ENCODE measurements around the gene SLMAP.

SLMAP gene

DNA sequence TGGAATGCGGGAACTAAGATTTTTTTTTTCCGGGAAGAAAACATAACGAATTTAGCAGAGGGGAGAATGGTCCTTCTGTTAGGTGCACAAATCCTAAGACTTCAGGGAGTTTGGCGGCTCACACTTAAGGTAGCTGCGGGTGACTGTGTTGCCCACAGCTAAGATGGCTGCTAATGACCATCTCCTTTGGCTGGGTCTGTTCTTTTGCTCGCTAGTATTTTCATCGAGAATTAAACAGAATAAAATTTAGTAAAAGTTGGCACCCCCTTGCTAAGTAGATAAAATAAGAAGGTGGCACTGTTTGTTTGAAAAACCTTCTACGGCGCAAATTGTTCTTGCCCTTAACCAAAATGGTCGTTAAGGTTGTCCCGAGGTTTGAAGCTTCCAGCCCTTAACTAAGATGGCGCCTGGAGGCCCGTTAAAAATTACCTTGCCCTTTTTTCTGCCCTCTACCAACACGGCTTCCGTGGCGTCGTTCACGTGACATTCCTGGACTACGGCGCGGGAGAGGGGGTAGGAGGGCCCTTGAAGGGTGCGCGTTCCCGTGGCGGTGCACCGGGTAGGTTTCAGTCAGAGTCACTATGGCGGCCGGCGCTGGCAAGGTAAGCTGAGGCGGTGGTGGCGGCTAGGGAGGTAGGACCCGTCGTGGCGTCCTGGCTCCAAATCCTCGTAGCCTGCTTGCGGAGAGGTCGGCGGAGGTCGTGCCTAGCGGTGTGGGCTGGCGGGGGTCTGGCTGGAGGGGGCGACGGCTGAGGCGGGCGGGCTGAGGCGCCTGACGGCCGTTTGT is at the start of gene SLMAP:
Gene SLMAP (plus strand): TSS at position 569 of the 787 bp plus-strand sequence. CDS start 1,343 bp downstream, outside the sequence.
- peak; percentile 96 for DNase-seq (ENCODE audit: low spot score)

DNA sequence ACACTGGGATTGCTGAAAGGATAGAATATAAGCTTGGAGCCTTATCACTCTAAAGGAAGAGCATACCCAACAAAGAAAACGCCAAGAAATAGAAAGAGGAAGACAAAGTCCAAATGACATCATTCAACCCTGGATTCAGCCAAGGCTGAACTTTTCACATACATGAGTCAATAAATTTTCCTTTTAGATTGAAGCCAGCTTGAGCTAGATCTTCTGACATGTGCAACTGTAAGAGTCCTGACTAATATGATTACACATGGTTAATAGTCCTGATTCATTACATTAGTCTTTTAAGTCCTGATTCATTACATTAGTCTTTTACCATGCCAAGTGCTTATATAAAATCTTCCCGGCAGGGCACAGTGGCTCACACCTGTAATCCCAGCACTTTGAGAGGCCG is 49.6 kb upstream of the SLMAP start:
- DNase-seq (ENCODE audit: low spot score) = no peak

GRCh38 chr3:57709031-57709430 is 47.1 kb upstream of the SLMAP start:
- no peak for DNase-seq (ENCODE audit: low spot score)

DNA sequence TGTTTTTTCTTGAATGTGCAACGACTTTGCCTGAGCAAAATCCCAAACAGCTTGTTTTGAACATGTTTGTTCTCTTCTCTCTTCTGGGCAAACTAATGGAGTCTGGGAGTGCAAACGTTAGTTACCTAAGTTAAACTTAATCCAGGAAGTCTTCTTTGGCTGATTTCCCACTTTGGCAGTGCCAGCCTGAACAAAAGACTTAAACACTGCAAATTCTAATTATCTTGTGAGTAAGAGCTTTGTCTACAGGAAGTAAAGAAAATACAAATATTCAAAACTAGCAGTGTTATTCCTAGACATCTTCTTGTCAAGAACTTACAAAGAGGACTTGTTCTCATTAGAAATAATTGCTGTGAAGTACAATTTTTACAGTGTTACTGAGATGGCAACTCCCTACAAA is 46.5 kb upstream of the SLMAP start:
- DNase-seq (ENCODE audit: low spot score) = no peak

- DNase-seq (ENCODE audit: low spot score) = no peak
Observed at GRCh38 chr3:57715686-57716085, 40.4 kb upstream of the SLMAP start.

GRCh38 chr3:57717205-57717868 is 38.8 kb upstream of the SLMAP start:
- DNase-seq (ENCODE audit: low spot score) = no peak

GRCh38 chr3:57718118-57718517 is 38.0 kb upstream of the SLMAP start:
- no peak for DNase-seq (ENCODE audit: low spot score)

- DNase-seq (ENCODE audit: low spot score) = no peak
Observed at GRCh38 chr3:57726397-57726796, 29.7 kb upstream of the SLMAP start.

DNA sequence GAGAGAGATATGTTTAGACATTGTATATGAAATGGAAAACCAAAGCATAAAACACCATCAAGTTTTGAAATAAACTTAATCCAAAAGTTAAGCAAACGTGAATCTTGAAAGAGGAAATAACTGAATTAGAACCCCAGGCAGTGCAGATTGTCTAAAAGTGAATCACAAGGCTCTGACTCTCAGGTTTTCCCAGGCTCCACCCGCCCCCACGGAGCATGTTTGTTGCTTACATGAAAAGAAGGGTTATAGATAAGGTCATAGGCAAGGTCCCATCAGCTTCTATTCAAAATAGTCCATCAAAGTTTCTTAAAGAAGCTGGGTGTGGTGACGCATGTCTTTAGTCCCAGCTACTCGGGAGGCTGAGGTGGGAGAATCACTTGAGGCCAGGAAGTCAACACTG is 29.0 kb upstream of the SLMAP start:
- DNase-seq (ENCODE audit: low spot score) = no peak

- DNase-seq (ENCODE audit: low spot score) = no peak
Observed at GRCh38 chr3:57729334-57730045, 26.6 kb upstream of the SLMAP start.

DNA sequence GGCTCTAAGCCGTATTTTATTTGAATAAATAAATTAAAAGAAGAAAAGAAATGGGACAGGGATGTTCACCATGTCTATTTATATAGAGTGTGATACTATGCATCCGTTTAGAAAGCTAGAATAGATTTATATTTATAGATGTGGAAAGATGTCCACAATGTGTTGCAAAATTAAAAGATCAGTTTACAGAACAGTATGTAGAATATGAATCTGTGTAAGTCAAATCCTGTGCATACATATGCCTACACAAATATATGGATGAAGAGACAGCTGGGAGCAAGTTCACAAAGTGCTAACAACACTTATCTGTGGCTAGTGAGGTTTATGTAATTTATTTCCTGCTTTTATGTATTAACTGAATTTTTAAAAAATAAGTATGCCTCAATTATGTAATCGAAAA is 25.4 kb upstream of the SLMAP start:
- DNase-seq (ENCODE audit: low spot score) = no peak

DNA sequence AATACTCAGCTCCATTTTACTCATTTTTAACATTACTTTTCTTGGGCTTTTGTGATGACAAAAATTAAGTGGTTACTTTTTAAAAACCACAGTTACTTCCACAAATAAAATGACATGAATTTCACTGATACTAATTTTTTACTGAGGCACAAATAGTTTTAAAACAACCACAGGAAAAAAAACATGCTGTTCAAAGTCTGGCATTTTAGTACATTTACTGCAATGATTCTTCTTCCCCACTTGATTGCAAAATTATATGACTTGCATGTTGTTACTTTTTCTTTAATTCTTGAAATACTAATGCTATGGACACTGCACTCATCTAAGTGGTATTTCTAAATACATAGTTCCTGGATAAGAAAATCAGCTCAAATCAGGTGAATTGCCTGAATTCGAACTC is 24.8 kb upstream of the SLMAP start:
- DNase-seq (ENCODE audit: low spot score) = no peak

DNA sequence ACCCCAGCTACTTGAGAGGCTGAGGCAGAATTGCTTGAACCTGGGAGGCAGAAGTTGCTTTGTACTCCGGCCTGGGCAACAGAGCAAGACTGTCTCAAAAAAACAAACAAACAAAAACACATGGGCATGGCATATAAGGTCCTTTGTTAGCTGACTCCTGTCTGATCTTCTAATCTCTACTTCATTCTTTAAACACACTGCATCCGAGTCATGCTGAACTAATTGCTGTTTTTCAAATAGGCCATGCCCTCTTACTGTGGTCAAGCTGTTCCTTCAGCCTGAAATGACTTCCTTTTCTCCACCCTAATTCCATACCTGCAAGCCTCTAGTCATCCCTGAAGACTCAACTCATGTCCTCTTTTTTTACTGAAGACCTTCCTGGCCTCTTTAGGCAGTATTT is 22.3 kb upstream of the SLMAP start:
- DNase-seq (ENCODE audit: low spot score) = no peak

DNA sequence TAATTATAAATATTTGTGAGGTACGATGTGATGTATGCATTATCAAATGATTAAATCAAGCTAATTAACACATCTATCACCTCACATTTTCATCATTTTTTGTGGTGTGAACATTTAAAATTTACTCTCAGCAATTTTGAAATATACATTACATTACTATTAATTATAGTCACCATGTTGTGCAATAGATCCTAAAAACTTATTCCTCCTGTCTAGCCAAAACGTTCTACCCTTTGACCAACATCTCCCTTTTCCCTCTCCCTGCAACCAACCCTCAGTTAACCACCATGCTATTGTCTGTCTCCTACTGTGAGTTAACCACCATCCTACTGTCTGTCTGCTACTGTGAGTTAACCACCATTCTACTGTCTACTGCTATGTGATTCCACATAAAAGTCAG is 20.7 kb upstream of the SLMAP start:
- DNase-seq (ENCODE audit: low spot score) = no peak

- no peak for DNase-seq (ENCODE audit: low spot score)
Observed at GRCh38 chr3:57737840-57738239, 18.3 kb upstream of the SLMAP start.

DNA sequence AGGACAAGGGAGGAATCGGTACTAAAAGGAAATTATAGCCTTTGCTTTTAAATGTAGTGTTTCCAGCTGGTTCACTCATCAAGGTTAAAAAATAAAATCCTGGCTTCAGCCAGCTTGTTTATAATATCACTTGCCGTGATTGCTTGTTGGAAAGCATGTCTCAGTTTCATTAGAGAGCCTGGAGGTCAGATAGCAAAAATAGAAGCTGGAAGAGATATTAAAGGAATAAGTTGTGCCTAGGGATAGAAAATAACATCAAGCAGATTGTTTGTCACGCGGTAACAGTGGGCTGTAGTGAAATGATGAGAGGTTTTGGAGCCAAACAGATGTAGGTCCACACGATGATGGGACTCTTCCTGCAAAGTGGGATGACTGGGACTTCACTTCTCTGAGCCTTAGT is 17.7 kb upstream of the SLMAP start:
- DNase-seq (ENCODE audit: low spot score) = no peak

GRCh38 chr3:57740027-57740426 is 16.1 kb upstream of the SLMAP start:
- no peak for DNase-seq (ENCODE audit: low spot score)

GRCh38 chr3:57743496-57743895 is 12.6 kb upstream of the SLMAP start:
- no peak for DNase-seq (ENCODE audit: low spot score)

- DNase-seq (ENCODE audit: low spot score) = no peak
Observed at GRCh38 chr3:57745101-57745500, 11.0 kb upstream of the SLMAP start.

DNA sequence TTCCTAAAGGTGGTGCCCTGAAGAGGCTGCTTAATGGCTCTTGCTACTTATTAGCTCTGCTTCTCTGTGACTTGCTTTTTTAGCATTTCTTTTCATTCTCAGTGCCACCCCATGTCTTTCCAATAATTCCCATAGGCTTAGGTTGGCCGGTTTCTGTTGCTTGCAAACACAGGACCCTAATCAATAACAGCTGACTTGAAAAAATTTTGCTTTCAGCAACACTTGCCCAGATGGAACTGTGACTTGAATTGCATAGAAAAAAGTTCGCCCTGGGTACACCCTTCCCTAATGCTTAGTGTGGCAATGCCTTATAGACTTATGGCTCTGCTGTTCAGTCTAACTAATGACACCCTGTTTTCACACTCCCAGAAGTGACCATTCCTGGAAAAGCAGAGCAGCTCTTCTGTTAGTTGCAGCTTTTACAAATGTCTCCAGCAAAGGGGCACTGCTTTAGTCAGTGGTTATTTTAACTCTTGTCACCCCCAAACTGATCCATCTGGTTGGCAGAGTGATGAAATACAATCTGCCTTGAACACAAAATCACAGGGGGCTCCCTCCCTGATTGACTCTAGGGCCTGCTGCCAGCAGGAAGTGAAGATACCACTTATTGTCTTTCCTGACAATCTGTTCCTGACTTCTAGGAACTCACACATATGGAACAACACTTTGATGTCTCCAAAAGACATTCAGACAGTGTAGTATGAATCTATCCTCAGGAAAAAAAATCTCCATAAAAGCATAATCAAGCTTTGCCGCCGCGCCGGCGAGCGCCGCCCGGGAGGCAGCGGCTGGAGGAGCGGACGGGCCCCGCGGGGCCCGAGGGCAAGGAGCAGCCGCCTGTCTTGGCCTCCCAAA is 9.7 kb upstream of the SLMAP start:
- no peak for DNase-seq (ENCODE audit: low spot score)

DNA sequence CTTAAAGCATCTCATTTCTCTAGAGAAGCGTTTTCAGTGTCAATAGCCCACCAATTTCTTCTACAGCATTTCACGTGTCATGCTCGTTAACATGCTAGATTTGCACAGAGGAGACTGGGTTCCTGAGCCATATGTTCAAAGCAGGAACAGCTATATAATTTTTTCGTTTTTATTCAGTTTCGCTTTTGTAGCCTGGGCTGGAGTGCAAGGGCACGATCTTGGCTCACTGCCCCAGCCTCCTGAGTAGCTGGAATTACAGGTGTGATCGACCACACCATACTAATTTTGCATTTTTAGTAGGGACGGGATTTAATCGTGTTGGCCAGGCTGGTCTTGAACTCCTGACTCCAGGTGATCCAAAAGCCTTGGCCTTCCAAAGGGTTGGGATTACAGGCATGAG is 6.6 kb upstream of the SLMAP start:
- DNase-seq (ENCODE audit: low spot score) = no peak

GRCh38 chr3:57752307-57752706 is 3.8 kb upstream of the SLMAP start:
- DNase-seq (ENCODE audit: low spot score) = no peak

All from hematopoietic multipotent progenitor cell treated with erythropoietin and hydrocortisone succinate and interleukin-3 and kit ligand, for 15 days (in vitro differentiated cells).